AG04449 (cell line): ENCODE measurements around the gene ATXN10.

ENCODE experiments used
- CTCF ChIA-PET: fragments of 350-600 bp; formaldehyde crosslinking; extraction: SDS; loops from one replicate; lab custom pipeline; 2021; ENCODE audit warnings: antibody characterized with exemption; lab: Yijun Ruan, JAX
- POLR2A ChIA-PET: fragments of 400-600, 350-600 bp; formaldehyde crosslinking; extraction: SDS; loops from one replicate; lab custom pipeline; 2020; ENCODE audit warnings: antibody characterized with exemption, inconsistent platforms; lab: Yijun Ruan, JAX
- DNase-seq: peaks from one replicate; pipeline ENCODE4 v3.0.0-alpha.2; 2010; ENCODE audit warnings: low read depth, low spot score
- H3K4me3 ChIP-seq: 2 replicates; pipeline ENCODE4 v1.5.1; 2011; ENCODE audit warnings: low read depth, mild to moderate bottlenecking, control low read depth, low read length
- TF ChIP-seq, protein P1 (sequence below): IDR thresholded peaks from one replicate; pipeline ENCODE4 v1.5.1; 2011; ENCODE audit warnings: mild to moderate bottlenecking, moderate library complexity, low read length, control low read depth, inconsistent platforms; ENCODE audit not compliant: insufficient read depth; ENCODE audit errors: missing control alignments

ATXN10 gene

DNA sequence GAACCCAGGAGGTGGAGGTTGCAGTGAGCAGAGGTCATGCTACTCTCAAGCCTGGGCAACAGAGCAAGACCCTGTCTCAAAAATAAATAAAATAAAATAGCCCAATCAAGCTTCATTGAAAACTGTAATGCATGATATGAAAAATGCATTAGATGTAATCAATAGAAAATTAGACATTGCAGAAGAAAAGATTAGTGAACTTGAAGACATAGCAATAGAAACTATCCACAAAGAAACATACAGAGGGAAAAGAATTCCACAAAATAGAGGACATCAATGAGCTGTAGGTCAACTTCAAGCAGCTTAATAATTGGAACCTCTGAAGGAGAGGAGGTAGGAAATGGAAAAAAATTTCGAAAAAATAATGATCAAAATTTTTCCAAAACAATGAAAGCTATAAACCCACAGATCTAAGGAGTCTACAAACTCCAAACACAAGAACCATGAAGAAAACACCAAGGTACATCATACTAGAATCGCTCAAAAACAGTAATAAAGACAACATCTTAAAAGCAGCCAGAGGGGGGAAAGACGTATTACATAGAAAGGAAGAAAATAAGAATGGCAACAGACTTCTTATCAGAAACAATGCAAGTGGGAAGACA lies 201.1 kb downstream of the ATXN10 start:
- TF ChIP-seq, protein P1, sequence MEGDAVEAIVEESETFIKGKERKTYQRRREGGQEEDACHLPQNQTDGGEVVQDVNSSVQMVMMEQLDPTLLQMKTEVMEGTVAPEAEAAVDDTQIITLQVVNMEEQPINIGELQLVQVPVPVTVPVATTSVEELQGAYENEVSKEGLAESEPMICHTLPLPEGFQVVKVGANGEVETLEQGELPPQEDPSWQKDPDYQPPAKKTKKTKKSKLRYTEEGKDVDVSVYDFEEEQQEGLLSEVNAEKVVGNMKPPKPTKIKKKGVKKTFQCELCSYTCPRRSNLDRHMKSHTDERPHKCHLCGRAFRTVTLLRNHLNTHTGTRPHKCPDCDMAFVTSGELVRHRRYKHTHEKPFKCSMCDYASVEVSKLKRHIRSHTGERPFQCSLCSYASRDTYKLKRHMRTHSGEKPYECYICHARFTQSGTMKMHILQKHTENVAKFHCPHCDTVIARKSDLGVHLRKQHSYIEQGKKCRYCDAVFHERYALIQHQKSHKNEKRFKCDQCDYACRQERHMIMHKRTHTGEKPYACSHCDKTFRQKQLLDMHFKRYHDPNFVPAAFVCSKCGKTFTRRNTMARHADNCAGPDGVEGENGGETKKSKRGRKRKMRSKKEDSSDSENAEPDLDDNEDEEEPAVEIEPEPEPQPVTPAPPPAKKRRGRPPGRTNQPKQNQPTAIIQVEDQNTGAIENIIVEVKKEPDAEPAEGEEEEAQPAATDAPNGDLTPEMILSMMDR = no peak
- H3K4me3 ChIP-seq = no peak overlapping the region
- DNase-seq = no peak
- POLR2A ChIA-PET = no interaction called here
- CTCF ChIA-PET = interaction anchor here (1.2 to 5.6 kb wide), 2 partner anchors 8 to 132 kb away, joined by 3 to 55 read pairs; no protein-coding TSS in a partner anchor

DNA sequence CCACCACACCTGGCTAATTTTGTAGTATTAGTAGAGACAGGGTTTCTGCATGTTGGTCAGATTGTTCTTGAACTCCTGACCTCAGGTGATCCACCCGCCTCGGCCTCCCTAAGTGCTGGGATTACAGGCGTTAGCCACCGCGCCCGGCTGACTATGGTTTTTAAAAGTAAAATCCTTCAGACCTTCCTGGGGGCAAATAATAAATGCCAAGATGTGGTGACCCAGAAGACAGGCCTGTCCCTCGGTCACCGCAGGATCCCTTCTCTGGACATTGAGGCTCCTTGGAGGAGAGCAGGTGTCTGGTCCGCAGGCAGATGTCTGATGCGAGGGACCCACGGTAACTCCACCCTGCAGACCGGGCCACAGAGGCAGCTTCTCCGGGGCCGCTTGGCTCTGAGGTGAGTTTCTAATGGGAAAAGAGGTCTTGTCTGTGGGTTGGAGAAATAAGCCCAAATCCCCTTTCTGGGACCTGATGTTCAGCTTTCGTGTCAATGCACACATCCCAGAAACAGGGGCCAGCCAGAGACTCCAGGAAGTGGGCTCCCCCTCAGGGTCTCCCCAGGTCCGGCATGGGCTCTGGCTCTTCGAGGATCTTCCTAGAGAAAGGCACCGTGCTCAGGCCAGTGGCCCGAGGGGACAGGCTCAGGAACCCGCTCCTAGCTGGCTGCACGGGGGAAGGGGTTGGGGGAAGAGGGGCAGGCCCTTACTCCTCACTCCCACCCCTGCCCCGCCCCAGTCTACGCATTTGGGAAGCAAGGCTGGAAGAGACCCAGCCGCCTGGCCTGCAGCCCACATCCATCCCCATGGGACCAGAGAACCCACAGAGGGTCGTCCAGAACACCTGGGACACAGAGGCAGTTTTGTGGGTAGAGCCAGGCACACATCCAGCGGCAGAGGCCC lies 204.8 kb downstream of the ATXN10 start:
- TF ChIP-seq, protein P1 = no peak
- DNase-seq = no peak
- no peak overlapping the region for H3K4me3 ChIP-seq
- ChIA-PET CTCF (interaction anchor here (5.6 kb wide), 1 partner anchor 12 kb away, joined by 55 read pairs; no protein-coding TSS in a partner anchor), POLR2A (no interaction called here)

DNA sequence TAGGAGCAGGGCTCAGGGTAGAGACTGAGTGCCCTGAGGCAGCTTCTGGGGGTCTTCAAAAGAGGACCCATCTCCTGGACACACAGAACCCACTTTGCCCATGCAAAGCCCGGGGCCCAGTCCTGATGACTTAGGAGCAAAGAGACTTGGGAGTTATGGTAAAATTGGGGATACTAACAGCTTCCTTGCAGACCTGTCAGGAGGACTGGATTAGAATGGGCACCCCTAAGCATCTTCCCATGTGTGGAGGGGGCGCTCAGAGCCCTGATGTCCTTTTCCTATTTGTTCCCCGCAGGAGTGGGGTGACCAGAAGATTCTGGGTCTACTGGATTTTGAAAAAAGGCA lies 205.4 kb downstream of the ATXN10 start:
- CTCF ChIA-PET = interaction anchor here (5.6 kb wide), 1 partner anchor 13 kb away, joined by 55 read pairs; no protein-coding TSS in a partner anchor
- TF ChIP-seq, protein P1 = no peak
- no peak for DNase-seq
- H3K4me3 ChIP-seq = no peak overlapping the region
- POLR2A ChIA-PET = no interaction called here

DNA sequence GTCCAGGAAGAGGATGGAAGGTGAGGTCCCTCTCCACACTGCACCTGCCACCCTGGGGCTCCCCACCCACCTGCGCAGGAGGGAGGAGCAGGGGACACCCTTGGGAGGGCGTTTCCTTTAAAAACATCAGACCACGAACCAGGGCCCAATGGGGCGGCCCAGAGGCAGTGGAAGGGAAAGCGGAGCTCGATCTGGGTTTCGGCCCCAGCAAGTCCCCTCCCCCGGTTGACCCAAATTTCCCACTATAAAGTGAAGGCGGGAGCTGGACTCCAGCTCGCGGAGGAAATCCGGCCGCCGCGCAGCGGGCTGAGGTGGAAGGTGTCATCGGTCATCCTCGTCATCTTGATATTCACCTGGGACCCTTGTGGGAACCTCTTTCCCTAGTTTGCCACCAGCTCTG lies 206.0 kb downstream of the ATXN10 start:
- CTCF ChIA-PET = interaction anchor here (1.1 to 2.3 kb wide), 4 partner anchors 11 to 233 kb away, joined by 3 to 26 read pairs (median 6); no protein-coding TSS in a partner anchor
- H3K4me3 ChIP-seq = no peak overlapping the region
- DNase-seq = no peak

DNA sequence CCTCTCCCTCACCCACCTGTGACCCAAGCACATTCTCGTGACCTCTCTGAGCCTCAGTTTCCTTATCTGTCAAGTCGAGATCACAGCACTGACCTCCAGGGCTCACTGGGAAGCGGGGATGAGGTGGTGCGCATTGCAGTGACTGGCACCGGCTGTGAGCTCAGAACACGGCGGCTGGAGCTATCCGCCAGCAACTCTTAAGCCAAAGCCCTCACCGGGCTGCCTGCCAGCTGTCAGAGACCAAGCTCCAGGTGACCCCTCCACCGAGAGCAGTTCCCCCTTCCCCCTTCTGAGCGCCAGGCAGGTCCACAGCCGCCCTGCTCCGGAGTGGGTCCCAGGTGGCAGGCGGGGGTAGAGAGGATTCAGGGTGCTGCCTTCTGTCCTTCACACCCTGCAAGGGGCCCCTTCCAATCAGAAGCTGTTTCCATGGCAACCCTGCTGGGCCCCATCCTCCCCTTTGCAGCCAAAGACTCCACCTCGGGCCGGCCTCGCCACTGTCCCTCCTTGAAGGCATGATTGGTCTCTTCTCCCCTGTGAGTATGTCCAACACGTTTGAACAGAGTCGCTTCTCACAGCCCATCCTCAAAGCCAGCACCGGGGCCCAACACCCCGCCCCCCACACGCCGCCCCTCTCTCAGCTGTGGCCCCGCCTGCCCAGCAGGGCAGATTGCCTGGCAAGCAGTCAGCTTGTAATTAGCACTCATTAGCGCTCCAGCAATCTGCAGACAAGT lies 206.6 kb downstream of the ATXN10 start:
- TF ChIP-seq, protein P1 = no peak
- no peak for DNase-seq
- H3K4me3 ChIP-seq = no peak overlapping the region
- ChIA-PET POLR2A (no interaction called here), CTCF (interaction anchor here (0.6 to 2.3 kb wide), 6 partner anchors 11 to 233 kb away, joined by 3 to 26 read pairs (median 4); no protein-coding TSS in a partner anchor)

More for the DNA sequence above, 206.0 kb downstream of the ATXN10 start:
- POLR2A ChIA-PET = no interaction called here
- TF ChIP-seq, protein P1 = no peak
